T-helper 2 cell treated with Interferon-gamma antibody and Interleukin-4, amounts not matched to agents 100 ng/mL and 5 ng/mL, for 36 hours (primary cell): ENCODE measurements around the gene ZDBF2. TPM values are rescaled to one million over a fixed set of nuclear protein-coding genes. Genes with fewer than 3 reads are reported as not detected.
"Not testable (repeated sequence)": the region's sequence is repeated elsewhere in the genome, so short reads cannot be mapped to it uniquely, and the experiment has no call there.

Source experiments
- intact Hi-C: fragments of 100-400 bp; cut with micrococcal nuclease; formaldehyde crosslinking; loops from one replicate; pipeline ENCODE4 v1.15.1; 2023
- total RNA-seq: library from RNA; stranded (reverse); gene quantifications from 2 replicates; pipeline ENCODE4 v1.2.3, GENCODE V29; 2022

Gene ZDBF2
- total RNA-seq, 1 donor from 2014 or later, result 7.5 TPM

DNA sequence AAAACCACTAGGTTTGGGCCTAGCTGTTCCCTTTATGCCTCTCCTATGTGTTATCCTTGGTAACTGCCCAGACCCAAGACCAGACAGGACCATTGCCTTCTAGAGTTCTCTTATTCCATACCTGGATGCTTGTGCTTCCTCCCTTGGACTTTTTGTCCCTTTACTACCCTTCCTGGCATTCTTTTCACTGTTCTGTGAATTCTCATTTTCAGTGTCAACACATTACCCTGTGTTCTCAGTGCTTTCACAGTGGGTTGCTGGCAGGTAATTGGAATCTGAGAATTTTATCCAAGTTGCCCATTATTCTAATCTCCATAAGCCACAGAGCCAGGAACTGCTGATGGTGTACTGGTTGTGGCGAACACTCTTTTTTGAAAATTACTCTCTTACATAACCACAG, 41.7 kb downstream of the ZDBF2 start:
- intact Hi-C loops, result no loop called here

DNA sequence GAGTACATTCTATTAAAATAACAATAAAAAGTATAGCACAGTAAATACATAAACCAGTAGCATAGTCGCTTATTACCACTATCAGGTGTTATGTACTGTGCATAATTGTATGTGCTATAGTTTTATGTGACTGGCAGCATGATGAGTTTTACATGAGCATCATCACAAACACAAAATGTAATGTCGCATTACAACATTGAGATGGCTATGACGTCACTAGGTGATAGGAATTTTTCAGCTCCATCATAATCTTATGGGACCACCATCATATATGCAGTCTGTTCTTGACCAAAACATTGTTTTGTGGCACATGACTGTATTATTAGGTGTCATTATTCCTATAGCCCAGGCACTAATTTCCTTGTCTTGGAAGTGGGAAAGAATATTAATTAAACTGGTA, 48.6 kb downstream of the ZDBF2 start:
- intact Hi-C loops, result no loop called here

DNA sequence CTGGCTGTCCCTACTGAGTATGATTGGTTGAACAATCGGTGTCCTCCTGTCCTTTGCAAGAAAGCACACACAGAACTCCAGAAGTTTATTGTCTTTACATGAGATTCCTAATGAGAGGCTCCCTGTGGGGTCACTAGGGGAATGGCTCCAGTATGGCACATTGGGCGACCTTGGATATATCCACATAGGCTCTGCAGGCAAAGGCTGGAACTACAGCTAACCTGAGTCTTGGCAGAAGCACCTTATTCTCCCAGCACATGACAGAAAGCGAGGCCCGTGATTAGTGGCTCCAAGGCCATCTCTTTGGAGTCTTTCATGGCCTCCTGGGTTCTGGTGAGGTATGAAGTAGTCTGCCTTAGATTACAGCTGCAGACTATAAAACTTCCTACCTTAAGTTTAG, 49.0 kb downstream of the ZDBF2 start:
- intact Hi-C loops, result no loop called here

DNA sequence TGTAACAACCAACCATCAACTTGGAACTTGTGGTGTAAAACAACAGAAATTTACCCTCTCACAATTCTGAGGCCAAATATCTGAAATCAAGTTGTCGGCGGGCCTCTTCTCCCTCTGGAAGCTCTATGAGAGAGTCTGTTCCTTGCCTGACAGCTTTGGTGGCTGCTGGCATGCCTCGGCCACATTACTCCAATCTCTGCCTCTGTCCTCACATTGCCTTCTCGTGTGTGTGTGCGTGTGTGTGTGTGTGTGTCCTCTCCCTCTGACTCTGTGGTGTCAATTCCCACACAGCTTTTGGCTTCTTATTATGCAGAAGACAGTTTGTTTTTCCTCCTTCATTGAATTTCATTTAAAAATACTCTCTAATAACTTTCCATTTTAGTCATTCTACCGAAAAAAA, 50.4 kb downstream of the ZDBF2 start:
- intact Hi-C loops, result no loop called here

DNA sequence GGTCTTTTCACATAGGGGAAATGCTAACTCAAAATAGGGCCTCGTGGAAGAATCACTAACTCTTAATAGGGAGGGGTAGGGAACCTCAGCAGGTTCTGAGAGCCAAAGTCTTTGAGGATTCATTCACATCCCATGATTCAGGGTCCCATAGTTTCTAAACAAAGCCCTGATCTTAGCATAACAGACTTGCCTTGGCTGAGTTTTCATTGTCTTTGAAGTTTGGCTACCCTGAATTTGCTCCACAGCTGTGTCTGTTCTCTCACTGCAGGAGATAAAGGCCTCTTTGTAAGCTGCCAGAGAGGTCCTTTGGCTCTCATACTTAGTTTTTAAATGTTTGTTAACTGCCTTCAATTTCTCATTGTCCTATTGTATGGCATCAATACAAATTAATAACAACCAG, 54.5 kb downstream of the ZDBF2 start:
- intact Hi-C loops, result no loop called here

DNA sequence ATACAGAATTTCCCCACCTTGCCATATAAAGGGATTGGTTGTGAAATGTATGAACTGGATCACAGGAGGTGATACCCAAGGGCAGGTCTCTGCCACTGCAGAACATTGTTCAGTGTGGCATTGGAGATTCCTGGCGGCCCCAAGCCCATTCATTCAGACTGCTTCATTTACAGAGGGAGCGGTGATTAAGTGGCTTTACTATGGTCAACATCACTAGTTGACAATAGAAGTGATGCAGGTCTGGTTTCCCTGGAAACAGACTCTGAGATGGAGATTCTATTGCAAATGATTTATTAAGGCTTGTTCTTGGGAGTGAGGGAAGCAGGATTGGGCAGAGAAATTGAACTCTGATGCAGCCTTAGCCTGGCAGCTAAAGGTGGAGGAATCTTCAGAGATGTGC, 62.4 kb downstream of the ZDBF2 start:
- intact Hi-C loops, result no loop called here

DNA sequence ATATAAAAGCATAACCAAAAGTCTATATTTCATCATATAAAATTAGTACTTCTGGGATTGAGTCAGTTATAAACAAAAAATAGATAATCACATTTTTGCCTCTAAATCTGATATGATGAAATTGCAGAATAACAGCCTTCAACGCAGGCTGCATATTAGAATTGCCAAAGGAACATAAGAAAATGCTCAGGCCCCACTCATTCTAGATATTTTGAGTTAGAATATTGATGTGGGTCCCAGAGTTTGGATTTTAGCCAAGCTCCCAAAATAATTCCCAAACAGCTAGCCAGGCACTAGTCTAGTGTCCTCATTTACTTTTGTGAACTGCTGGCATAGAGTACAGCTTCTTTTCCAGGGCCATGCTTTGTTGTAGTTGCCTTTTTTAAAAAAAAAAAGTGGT, 63.5 kb downstream of the ZDBF2 start:
- intact Hi-C loops, result no loop called here

DNA sequence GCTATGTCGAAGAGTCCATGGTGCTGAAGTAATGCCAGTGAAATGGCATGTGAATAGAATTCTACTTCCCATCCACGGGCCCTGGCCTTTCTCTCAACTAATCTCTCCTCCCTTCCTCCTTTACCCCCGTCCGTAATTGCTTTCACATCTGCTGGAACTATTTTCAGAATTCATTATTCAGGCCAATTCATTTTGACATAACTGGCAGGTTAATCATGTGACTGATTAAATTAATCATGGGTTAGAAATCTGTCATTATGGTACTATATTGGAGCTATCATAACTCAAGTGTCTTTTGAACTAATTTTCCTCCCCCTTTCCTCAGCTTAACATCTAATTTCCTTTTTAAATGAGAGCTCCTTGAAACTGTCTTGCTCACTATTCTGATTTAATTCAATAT, 66.9 kb downstream of the ZDBF2 start:
- intact Hi-C loops, result no loop called here

DNA sequence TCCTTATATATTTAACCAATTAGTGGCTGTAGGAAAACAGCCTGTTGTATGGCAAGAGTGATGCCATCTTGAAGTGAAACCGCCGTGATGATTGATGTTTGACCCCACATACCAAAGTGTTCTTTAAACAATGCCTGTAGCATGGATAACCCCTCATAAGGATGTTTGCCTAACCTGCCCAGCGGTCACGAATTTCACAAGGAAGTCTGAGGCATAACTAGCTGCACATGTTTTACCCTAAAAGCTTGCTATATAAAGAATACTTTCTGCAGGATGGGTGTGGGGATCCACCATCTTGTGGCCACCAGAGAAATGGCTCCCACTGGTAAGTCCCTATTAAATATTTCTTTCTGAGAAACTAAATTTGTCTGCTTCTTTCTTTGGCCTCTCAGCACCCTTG, 68.7 kb downstream of the ZDBF2 start:
- intact Hi-C loops, result no loop called here

DNA sequence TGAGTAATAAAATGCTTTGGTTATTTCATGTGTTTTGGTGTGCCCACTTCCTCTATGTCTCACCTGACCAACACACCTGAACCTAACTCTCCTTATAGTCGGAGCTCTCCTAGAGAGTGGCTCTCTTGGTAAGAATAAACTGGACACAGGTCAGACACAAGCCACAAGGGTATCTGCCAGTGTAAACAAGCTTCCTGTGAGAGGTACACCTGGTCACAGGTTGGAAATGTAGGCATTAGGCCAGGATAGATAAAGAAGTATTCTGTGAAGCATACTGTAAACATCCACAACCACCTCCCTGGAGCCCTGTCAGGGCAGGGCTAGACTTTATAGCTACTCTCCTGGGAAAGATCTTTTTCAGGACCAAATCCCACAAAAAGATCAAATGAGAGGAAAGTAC, 69.4 kb downstream of the ZDBF2 start:
- intact Hi-C loops, result no loop called here

DNA sequence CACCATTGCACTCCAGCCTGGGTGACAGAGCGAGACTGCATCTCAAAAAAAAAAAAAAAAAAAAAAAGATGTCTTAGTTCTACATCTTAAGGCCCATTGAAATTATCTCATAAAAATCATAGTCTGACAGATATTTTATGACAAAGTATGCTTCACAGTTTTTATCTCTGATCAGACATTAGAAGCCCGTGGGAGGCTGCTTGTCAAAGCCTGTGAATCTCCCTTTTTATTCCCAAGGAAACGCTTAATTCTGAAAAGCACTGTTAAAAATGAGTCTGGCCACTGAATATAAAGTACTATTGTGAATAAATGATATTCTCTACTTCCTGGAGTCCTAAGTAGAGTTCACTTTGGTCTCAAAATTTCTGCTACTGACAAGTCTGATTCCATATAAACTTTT, 71.1 kb downstream of the ZDBF2 start:
- intact Hi-C loops, result no loop called here

DNA sequence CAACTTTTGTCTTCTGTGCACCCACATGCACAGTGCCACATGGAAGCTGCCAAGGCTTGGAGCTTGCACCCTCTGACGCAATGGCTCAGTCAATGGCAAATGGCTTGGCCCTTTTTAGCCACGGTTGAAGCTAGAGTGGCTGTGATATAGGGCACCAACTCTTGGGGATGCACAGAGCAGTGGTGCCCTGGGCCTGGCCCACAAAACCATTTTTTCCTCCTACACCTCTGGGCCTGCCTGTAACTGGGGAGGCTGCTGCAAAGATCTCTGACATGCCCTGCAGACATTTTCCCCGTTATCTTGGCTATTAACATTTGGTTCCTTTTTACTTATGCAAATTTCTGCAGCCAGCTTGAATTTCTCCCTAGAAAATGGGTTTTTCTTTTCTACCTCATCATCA, 74.9 kb downstream of the ZDBF2 start:
- intact Hi-C loops, result no loop called here

DNA sequence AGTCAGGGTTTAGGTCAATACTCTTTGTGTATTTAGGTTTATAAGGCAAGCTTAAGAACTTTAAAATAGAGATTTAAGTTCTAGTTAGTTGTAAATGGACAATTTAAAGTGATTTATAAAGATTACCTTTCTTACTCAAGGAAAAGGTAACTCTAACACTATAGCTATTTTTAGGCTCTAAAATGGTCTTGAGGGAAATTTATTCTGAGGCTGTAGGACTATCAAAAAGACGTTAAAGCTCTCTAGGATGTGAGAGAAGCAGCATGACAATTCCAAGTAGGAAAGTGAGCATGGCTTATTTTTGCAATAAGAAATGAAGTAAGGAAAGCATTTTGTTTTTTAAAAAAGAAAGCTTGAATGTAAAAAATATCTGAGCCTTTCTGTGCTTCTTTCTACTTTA, 78.1 kb downstream of the ZDBF2 start:
- intact Hi-C loops, result no loop called here

DNA sequence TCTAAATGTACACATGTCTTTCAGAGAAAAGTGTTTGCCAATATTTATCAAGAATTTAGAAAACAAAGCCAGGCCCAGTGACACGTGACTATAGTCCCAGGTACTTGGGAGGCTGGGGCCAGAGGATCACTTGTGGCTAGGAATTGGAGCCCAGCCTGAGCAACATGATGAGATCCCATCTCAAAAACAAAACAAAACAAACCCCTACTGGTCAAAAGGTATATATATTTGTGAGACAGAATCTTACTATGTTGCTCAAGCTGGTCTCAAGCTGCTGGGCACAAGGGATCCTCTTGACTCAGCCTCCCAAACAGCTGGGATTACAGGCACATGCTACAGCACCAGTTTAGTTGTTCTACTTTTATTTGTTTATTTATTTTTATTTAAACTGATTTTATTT, 79.2 kb downstream of the ZDBF2 start:
- intact Hi-C loops, result no loop called here

DNA sequence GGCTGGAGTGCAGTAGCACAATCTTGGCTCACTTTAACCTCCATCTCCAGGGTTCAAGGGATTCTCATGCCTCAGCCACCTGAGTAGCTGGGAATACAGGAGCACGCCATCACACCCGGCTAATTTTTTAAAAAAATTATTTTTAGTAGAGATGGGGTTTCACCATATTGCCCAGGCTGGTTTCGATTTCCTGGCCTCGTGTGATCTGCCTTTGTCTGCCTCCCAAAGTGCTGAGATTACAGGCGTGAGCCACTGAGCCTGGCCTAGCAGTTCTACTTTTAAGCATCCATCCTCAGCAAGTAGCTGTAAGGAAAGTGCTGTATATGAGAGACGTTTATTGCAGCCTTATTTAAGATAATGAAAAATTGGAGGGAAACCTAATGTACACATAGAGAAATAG, 79.7 kb downstream of the ZDBF2 start:
- intact Hi-C loops, result no loop called here

DNA sequence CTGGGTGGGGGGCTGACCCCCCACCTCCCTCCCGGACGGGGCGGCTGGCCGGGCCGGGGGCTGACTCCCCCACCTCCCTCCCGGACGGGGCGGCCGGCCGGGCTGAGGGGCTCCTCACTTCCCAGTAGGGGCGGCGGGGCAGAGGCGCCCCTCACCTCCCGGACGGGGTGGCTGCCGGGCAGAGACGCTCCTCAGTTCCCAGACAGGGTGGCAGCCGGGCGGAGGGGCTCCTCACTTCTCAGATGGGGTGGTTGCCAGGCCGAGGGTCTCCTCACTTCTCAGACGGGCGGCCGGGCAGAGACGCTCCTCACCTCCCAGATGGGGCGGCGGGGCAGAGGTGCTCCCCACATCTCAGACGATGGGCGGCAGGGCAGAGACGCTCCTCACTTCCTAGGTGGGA, 82.4 kb downstream of the ZDBF2 start:
- intact Hi-C loops, result not testable (repeated sequence)

DNA sequence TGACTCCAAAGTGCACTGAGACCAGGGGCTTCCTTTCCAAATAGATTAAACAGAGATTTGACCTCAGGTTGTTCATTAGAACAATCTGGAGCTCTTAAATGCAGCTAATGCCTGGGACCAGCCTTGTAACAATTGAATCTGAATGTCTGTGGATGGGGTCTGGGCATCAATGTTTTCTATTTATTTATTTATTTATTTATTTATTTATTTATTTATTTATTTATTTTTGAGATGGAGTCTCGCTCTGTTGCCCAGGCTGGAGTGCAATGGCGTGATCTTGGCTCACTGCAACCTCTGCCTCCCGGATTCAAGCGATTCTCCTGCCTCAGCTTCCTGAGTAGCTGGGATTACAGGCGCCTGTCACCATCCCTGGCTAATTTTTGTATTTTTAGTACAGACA, 86.4 kb downstream of the ZDBF2 start:
- intact Hi-C loops, result not testable (repeated sequence)

DNA sequence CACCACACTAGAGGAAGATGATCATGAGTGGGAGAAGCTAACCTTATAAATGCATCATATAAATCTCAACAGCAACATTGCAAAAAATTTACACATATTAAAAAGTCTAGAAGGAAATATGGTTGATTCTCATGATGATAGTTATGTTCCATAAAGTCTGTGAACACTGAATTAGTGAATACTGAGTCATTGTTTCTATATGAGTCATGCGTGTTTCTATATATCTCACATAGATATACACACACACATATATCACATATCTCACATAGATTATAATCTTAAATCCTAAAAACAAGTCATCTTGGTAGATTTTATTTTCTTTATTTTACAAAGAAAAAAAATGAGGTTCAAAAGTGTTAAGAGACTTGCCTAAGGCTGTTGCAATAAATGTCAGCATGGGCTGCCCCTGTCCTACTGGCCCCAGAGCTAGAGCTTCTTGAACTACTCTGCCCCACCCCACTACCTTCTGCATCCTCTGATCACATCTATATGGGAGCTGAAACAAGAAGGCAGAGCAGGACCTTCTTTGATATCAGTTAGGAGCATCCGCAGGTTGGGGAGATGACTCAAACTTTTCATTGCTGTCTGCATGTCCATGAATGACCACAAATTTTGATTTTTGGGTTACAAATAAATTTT, 87.1 kb downstream of the ZDBF2 start:
- intact Hi-C loops, result no loop called here

Other genes with a start within 250 kb of the ZDBF2 start
- gene INO80D, start 188.5 kb upstream of the ZDBF2 start, total RNA-seq, result 29.1 and 29.5 TPM in 2 replicates
- gene NDUFS1, start 115.2 kb upstream of the ZDBF2 start, total RNA-seq, result 64.5 and 68.9 TPM in 2 replicates
- 612 and 630 TPM in 2 replicates for gene EEF1B2, start 114.8 kb upstream of the ZDBF2 start, total RNA-seq
- 0.18 TPM in 2 replicates for gene ADAM23, start 168.9 kb downstream of the ZDBF2 start, total RNA-seq